ENCODE measurements around the gene OR5A1. TPM values are rescaled to one million over a fixed set of nuclear protein-coding genes. Genes with fewer than 3 reads are reported as not detected.

Gene OR5A1
- polyA plus RNA-seq, 12 donors, result 0.01 to 0.04 (median 0.03) TPM; not detected in 9

- DNase-seq, result no peak
These were observed 38.9 kb downstream of the OR5A1 start for GRCh38 chr11:59475176-59475575.

- no peak for DNase-seq
These were observed 43.6 kb downstream of the OR5A1 start for GRCh38 chr11:59479906-59480305.

- DNase-seq, result no peak
These were observed 44.1 kb downstream of the OR5A1 start for GRCh38 chr11:59480359-59480758.

Other genes starting within 250 kb of the OR5A1 start
- gene MPEG1, start 223.5 kb upstream of the OR5A1 start, polyA plus RNA-seq (ENCODE audit: insufficient read length in 12 of 12), result 10 to 100 TPM in 7 of 12 donors, 1 to 10 TPM in 4, not detected in 1; 7.5 to 28.3 (median 10.6) TPM
- not detected for gene OR5AN1, start 77.6 kb upstream of the OR5A1 start, polyA plus RNA-seq (ENCODE audit: insufficient read length in 12 of 12)
- under 1 TPM in 4 of 12 donors, not detected in 8; 0.01 to 0.03 (median 0.02) TPM for gene OR5A2, start 10.1 kb upstream of the OR5A1 start, polyA plus RNA-seq (ENCODE audit: insufficient read length in 12 of 12)
- gene OR4D6, start 20.5 kb downstream of the OR5A1 start, polyA plus RNA-seq (ENCODE audit: insufficient read length in 12 of 12), result not detected
- not detected for gene OR4D10, start 36.8 kb downstream of the OR5A1 start, polyA plus RNA-seq (ENCODE audit: insufficient read length in 12 of 12)
- not detected for gene OR4D11, start 67.1 kb downstream of the OR5A1 start, polyA plus RNA-seq (ENCODE audit: insufficient read length in 12 of 12)
- gene OR4D9, start 75.1 kb downstream of the OR5A1 start, polyA plus RNA-seq (ENCODE audit: insufficient read length in 12 of 12), result under 1 TPM in 7 of 12 donors, not detected in 5; 0.03 to 0.05 (median 0.03) TPM
- gene OSBP, start 179.3 kb downstream of the OR5A1 start, polyA plus RNA-seq (ENCODE audit: insufficient read length in 12 of 12), result 10 to 100 TPM in 11 of 12 donors, not detected in 1; 29.2 to 64.1 (median 58.4) TPM
- gene PATL1, start 232.6 kb downstream of the OR5A1 start, polyA plus RNA-seq (ENCODE audit: insufficient read length in 12 of 12), result 10 to 100 TPM in 11 of 12 donors, not detected in 1; 17.5 to 37.2 (median 29.4) TPM